ENCODE results near the gene CDC42SE1.
A peak's percentile ranks its signal among the peaks of the same experiment; 100 is the strongest.

The CDC42SE1 gene

GRCh38 chr1:151008244-151009205, 50.9 kb downstream of the CDC42SE1 start, which contains the start of gene PRUNE1:
TSS of gene PRUNE1 (plus strand) at chr1:151008449. CDS start at chr1:151008633, 184 bp downstream.
- peak; percentile 94 for DNase-seq (ENCODE audit: low spot score)

- DNase-seq (ENCODE audit: low spot score) = no peak
Observed at GRCh38 chr1:151007853-151008243, 51.6 kb downstream of the CDC42SE1 start.

GRCh38 chr1:151006327-151007052, 52.9 kb downstream of the CDC42SE1 start, which contains the start of gene MINDY1:
TSS of gene MINDY1 (minus strand) at chr1:151006902. CDS start at chr1:151002617, 4,285 bp downstream.
- DNase-seq (ENCODE audit: low spot score) = peak; percentile 34

GRCh38 chr1:151005729-151006319, 53.6 kb downstream of the CDC42SE1 start:
- no peak for DNase-seq (ENCODE audit: low spot score)

- DNase-seq (ENCODE audit: low spot score) = peak; percentile 42
Observed at GRCh38 chr1:151003180-151003579, 56.2 kb downstream of the CDC42SE1 start.

GRCh38 chr1:151002611-151003010, 56.8 kb downstream of the CDC42SE1 start:
- no peak for DNase-seq (ENCODE audit: low spot score)

DNA sequence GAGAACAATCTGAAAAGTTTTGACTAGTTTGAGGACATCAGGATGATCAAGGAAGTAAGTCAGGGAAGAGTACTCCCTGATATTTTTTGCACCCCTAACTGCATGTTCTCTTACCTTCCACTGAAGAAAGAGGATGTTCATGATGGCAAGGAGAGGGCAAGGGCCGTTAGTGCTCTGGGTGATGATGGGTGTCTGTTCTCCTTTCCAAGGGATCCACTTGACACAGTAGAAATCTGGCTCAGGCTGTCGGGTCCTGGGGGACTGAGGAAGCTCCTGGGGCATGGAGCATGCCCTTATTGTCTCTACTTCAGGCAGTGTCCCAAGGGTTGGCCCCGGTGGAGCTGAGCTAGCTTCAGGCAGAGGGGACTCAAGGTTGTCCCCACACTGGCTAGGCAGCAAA, 57.4 kb downstream of the CDC42SE1 start:
- no peak for DNase-seq (ENCODE audit: low spot score)

- DNase-seq (ENCODE audit: low spot score) = no peak
Observed at GRCh38 chr1:151001602-151002001, 57.8 kb downstream of the CDC42SE1 start.

Measured in CD4-positive, alpha-beta T cell treated with Interleukin-6 at 100 ng/mL for 8 hours (primary cell).